ENCODE measurements around the gene PYGL. TPM values are rescaled to one million over a fixed set of nuclear protein-coding genes. Genes with fewer than 3 reads are reported as not detected.

Gene PYGL
- total and polyA plus RNA-seq, 8 donors, result 6.7 to 35.6 (median 17.9) TPM

DNA sequence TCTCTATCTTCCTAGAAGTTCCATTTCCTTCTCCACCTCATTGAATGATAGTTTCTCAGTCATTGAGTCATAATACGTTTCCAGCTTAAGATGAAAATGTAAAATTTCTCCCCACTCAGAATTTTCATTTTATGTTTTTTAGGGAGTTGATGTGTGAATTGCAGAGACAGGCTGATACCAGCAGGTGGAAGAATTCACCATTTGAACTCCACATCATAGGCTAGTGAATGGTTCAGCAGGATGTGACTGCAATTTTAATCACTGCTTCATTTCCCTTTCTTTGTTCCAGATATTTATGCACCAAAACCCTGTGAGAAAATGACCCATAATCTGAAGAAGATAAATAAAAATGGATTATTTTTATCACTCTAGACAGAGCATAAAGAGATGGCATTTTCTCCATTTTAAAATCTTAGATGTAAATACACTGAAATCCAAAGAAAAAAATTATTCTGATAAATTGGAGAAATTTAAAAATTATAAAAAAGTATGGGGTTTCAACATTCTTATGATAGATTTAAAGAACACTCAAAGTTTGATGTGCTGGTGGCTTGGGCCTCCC is 10.6 kb upstream of the PYGL start:
- Histone ChIP-seq H3K4me1 (peaks cover 0 to 10% (median 4%) of the 10 kb centered on the region in 4 donors), H3K36me3 (no peaks in the 10 kb centered on the region), H3K9me3 (no peaks in the 10 kb centered on the region), H3K27me3 (no peaks in the 10 kb centered on the region), H3K27ac (peak overlapping the region in 4 of 5 donors; percentile 9 to 86 (median 30)), H3K4me3 (no peak overlapping the region)
- TF ChIP-seq, protein P1, sequence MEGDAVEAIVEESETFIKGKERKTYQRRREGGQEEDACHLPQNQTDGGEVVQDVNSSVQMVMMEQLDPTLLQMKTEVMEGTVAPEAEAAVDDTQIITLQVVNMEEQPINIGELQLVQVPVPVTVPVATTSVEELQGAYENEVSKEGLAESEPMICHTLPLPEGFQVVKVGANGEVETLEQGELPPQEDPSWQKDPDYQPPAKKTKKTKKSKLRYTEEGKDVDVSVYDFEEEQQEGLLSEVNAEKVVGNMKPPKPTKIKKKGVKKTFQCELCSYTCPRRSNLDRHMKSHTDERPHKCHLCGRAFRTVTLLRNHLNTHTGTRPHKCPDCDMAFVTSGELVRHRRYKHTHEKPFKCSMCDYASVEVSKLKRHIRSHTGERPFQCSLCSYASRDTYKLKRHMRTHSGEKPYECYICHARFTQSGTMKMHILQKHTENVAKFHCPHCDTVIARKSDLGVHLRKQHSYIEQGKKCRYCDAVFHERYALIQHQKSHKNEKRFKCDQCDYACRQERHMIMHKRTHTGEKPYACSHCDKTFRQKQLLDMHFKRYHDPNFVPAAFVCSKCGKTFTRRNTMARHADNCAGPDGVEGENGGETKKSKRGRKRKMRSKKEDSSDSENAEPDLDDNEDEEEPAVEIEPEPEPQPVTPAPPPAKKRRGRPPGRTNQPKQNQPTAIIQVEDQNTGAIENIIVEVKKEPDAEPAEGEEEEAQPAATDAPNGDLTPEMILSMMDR (IDR thresholded peaks at IDR 0.05), result peak in 5 of 7 experiments; percentile 23 to 45 (median 42)
- TF ChIP-seq POLR2A (IDR thresholded peaks at IDR 0.05) (no peak), EP300 (IDR thresholded peaks at IDR 0.05) (no peak)
- peak in 1 of 2 donors; percentile 78 for DNase-seq
- intact Hi-C loops (cut with DNase I; ENCODE audit: low total_unique reads), result no loop called here
- WGBS, 5 donors, result 7 to 41% (median 13%) methylated on average over 1 of the region's 1 CpG

- intact Hi-C loops (cut with DNase I; ENCODE audit: low total_unique reads), result no loop called here
- H3K27me3 ChIP-seq, result no peaks in the 10 kb centered on the region
- no peaks in the 10 kb centered on the region for H3K9me3 ChIP-seq
- no peak overlapping the region for H3K27ac ChIP-seq
- H3K4me3 ChIP-seq, result no peak overlapping the region
- no peaks in the 10 kb centered on the region for H3K36me3 ChIP-seq
- TF ChIP-seq, protein P1 (IDR thresholded peaks at IDR 0.05), result no peak
- TF ChIP-seq EP300 (IDR thresholded peaks at IDR 0.05) (no peak), POLR2A (IDR thresholded peaks at IDR 0.05) (no peak)
- H3K4me1 ChIP-seq, result peaks cover 0 to 10% (median 4%) of the 10 kb centered on the region in 4 donors
- no peak for DNase-seq
- WGBS, 5 donors, result 75 to 85% (median 78%) methylated on average over 1 of the region's 1 CpG
Measured at GRCh38 chr14:50953502-50953901, 9.2 kb upstream of the PYGL start.

DNA sequence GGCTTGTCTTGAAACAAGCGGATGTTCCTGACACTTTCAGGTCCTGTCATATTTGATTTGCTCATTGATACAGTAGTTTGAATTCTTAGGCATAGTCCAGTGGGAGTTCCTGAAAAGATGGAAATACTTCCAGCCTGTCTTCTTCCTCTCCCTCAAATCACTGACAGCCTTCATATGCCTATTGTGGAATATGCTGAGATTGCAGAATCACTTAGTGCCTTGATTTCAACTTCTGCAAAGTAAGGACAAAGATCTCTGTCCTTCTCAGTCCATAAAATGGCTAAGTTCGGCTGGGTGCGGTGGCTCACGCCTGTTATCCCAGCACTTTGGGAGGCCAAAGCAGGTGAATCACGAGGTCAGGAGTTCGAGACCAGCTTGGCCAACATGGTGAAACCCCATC is 6.7 kb upstream of the PYGL start:
- Histone ChIP-seq H3K27ac (no peak overlapping the region), H3K9me3 (no peaks in the 10 kb centered on the region), H3K4me1 (peaks cover 0 to 10% (median 4%) of the 10 kb centered on the region in 4 donors), H3K36me3 (no peaks in the 10 kb centered on the region), H3K27me3 (no peaks in the 10 kb centered on the region), H3K4me3 (no peak overlapping the region)
- no peak for DNase-seq
- TF ChIP-seq EP300 (IDR thresholded peaks at IDR 0.05) (no peak), POLR2AphosphoS5 (IDR thresholded peaks at IDR 0.05) (no peak), POLR2A (IDR thresholded peaks at IDR 0.05) (no peak)
- TF ChIP-seq, protein P1 (IDR thresholded peaks at IDR 0.05), result no peak
- intact Hi-C loops (cut with DNase I; ENCODE audit: low total_unique reads), result no loop called here
- 92 to 96% (median 93%) methylated on average over 6 of the region's 6 CpGs for WGBS, 5 donors

GRCh38 chr14:50948205-50948604 is 3.9 kb upstream of the PYGL start:
- intact Hi-C loops (cut with DNase I; ENCODE audit: low total_unique reads), result no loop called here
- no peak for DNase-seq
- WGBS, 5 donors, result 62 to 93% (median 80%) methylated on average over 2 of the region's 2 CpGs

More at GRCh38 chr14:50948205-50948604, 3.9 kb upstream of the PYGL start:
- TF ChIP-seq, protein P1 (IDR thresholded peaks at IDR 0.05), result no peak
- no peak for TF ChIP-seq POLR2AphosphoS5 (IDR thresholded peaks at IDR 0.05)
- no peak for TF ChIP-seq POLR2A (IDR thresholded peaks at IDR 0.05)
- TF ChIP-seq EP300 (IDR thresholded peaks at IDR 0.05), result no peak
- Histone ChIP-seq H3K27me3 (no peaks in the 10 kb centered on the region), H3K9me3 (no peaks in the 10 kb centered on the region), H3K27ac (no peak overlapping the region), H3K4me1 (peaks cover 0 to 18% (median 16%) of the 10 kb centered on the region in 4 donors), H3K4me3 (no peak overlapping the region), H3K36me3 (no peaks in the 10 kb centered on the region)
